ENCODE measurements around the gene PLEKHH2.
"Not testable (repeated sequence)": the region's sequence is repeated elsewhere in the genome, so short reads cannot be mapped to it uniquely, and the experiment has no call there.

Gene PLEKHH2

GRCh38 chr2:43717322-43717721 lies 80.3 kb downstream of the PLEKHH2 start:
- Histone ChIP-seq H3K9me3 (ENCODE audit: control insufficient read depth, insufficient read depth, low read length) (no peaks in the 10 kb centered on the region), H3K36me3 (ENCODE audit: control insufficient read depth, insufficient read depth, low read length) (no peaks in the 10 kb centered on the region), H3K4me1 (ENCODE audit: control insufficient read depth, insufficient read depth, low read length) (peaks cover 3% of the 10 kb centered on the region; the same call in 1 of the 2 replicates), H3K4me3 (ENCODE audit: low read length) (no peak overlapping the region), H3K27me3 (ENCODE audit: control insufficient read depth, insufficient read depth, low read length) (no peaks in the 10 kb centered on the region), H3K27ac (ENCODE audit: low read length) (no peak overlapping the region)
- no peak for DNase-seq (ENCODE audit: low read depth, low spot score)

GRCh38 chr2:43718530-43719124 lies 81.6 kb downstream of the PLEKHH2 start:
- Histone ChIP-seq H3K4me3 (ENCODE audit: low read length) (no peak overlapping the region), H3K27ac (ENCODE audit: low read length) (no peak overlapping the region), H3K36me3 (ENCODE audit: control insufficient read depth, insufficient read depth, low read length) (no peaks in the 10 kb centered on the region), H3K27me3 (ENCODE audit: control insufficient read depth, insufficient read depth, low read length) (no peaks in the 10 kb centered on the region), H3K9me3 (ENCODE audit: control insufficient read depth, insufficient read depth, low read length) (no peaks in the 10 kb centered on the region), H3K4me1 (ENCODE audit: control insufficient read depth, insufficient read depth, low read length) (peaks cover 3% of the 10 kb centered on the region; the same call in 1 of the 2 replicates)
- no CpG with 5 or more reads among the region's 5 CpGs for WGBS (ENCODE audit: insufficient coverage, insufficient read length)
- no peak for DNase-seq (ENCODE audit: low read depth, low spot score)

- Histone ChIP-seq H3K4me1 (ENCODE audit: control insufficient read depth, insufficient read depth, low read length) (peaks cover 3% of the 10 kb centered on the region), H3K27ac (ENCODE audit: low read length) (no peak overlapping the region), H3K9me3 (ENCODE audit: control insufficient read depth, insufficient read depth, low read length) (no peaks in the 10 kb centered on the region), H3K4me3 (ENCODE audit: low read length) (no peak overlapping the region), H3K27me3 (ENCODE audit: control insufficient read depth, insufficient read depth, low read length) (no peaks in the 10 kb centered on the region), H3K36me3 (ENCODE audit: control insufficient read depth, insufficient read depth, low read length) (no peaks in the 10 kb centered on the region)
- DNase-seq (ENCODE audit: low read depth, low spot score): no peak
- WGBS (ENCODE audit: insufficient coverage, insufficient read length): no CpG with 5 or more reads among the region's 4 CpGs
Measured at GRCh38 chr2:43724728-43725526, 87.9 kb downstream of the PLEKHH2 start.

- no peak for DNase-seq (ENCODE audit: low read depth, low spot score)
- WGBS (ENCODE audit: insufficient coverage, insufficient read length): no CpG with 5 or more reads among the region's 3 CpGs
- H3K4me1 ChIP-seq (ENCODE audit: control insufficient read depth, insufficient read depth, low read length): peaks cover 4% of the 10 kb centered on the region
Measured at GRCh38 chr2:43725711-43726246, 88.7 kb downstream of the PLEKHH2 start.

GRCh38 chr2:43726961-43727633 lies 90.0 kb downstream of the PLEKHH2 start:
- no CpG with 5 or more reads among the region's 14 CpGs for WGBS (ENCODE audit: insufficient coverage, insufficient read length)
- not testable (repeated sequence) for H3K36me3 ChIP-seq (ENCODE audit: control insufficient read depth, insufficient read depth, low read length); H3K4me1 ChIP-seq (ENCODE audit: control insufficient read depth, insufficient read depth, low read length); DNase-seq (ENCODE audit: low read depth, low spot score); H3K27ac ChIP-seq (ENCODE audit: low read length); H3K27me3 ChIP-seq (ENCODE audit: control insufficient read depth, insufficient read depth, low read length); H3K9me3 ChIP-seq (ENCODE audit: control insufficient read depth, insufficient read depth, low read length); H3K4me3 ChIP-seq (ENCODE audit: low read length)

More at GRCh38 chr2:43725711-43726246, 88.7 kb downstream of the PLEKHH2 start:
- H3K27ac ChIP-seq (ENCODE audit: low read length): no peak overlapping the region
- H3K9me3 ChIP-seq (ENCODE audit: control insufficient read depth, insufficient read depth, low read length): no peaks in the 10 kb centered on the region
- H3K27me3 ChIP-seq (ENCODE audit: control insufficient read depth, insufficient read depth, low read length): no peaks in the 10 kb centered on the region
- H3K36me3 ChIP-seq (ENCODE audit: control insufficient read depth, insufficient read depth, low read length): no peaks in the 10 kb centered on the region
- no peak overlapping the region for H3K4me3 ChIP-seq (ENCODE audit: low read length)

- Histone ChIP-seq H3K9me3 (ENCODE audit: control insufficient read depth, insufficient read depth, low read length) (no peaks in the 10 kb centered on the region), H3K27me3 (ENCODE audit: control insufficient read depth, insufficient read depth, low read length) (no peaks in the 10 kb centered on the region), H3K36me3 (ENCODE audit: control insufficient read depth, insufficient read depth, low read length) (no peaks in the 10 kb centered on the region), H3K27ac (ENCODE audit: low read length) (no peak overlapping the region), H3K4me3 (ENCODE audit: low read length) (no peak overlapping the region), H3K4me1 (ENCODE audit: control insufficient read depth, insufficient read depth, low read length) (peaks cover 4% of the 10 kb centered on the region)
- no CpG with 5 or more reads among the region's 2 CpGs for WGBS (ENCODE audit: insufficient coverage, insufficient read length)
- DNase-seq (ENCODE audit: low read depth, low spot score): no peak
Measured at GRCh38 chr2:43727634-43728014, 90.6 kb downstream of the PLEKHH2 start.

GRCh38 chr2:43729491-43730174 lies 92.6 kb downstream of the PLEKHH2 start:
- no peaks in the 10 kb centered on the region for H3K27me3 ChIP-seq (ENCODE audit: control insufficient read depth, insufficient read depth, low read length)
- DNase-seq (ENCODE audit: low read depth, low spot score): no peak
- no peaks in the 10 kb centered on the region for H3K9me3 ChIP-seq (ENCODE audit: control insufficient read depth, insufficient read depth, low read length)
- peaks cover 4% of the 10 kb centered on the region for H3K4me1 ChIP-seq (ENCODE audit: control insufficient read depth, insufficient read depth, low read length)
- no peaks in the 10 kb centered on the region for H3K36me3 ChIP-seq (ENCODE audit: control insufficient read depth, insufficient read depth, low read length)
- no peak overlapping the region for H3K27ac ChIP-seq (ENCODE audit: low read length)
- H3K4me3 ChIP-seq (ENCODE audit: low read length): no peak overlapping the region
- no CpG with 5 or more reads among the region's 5 CpGs for WGBS (ENCODE audit: insufficient coverage, insufficient read length)

- peaks cover 4% of the 10 kb centered on the region for H3K4me1 ChIP-seq (ENCODE audit: control insufficient read depth, insufficient read depth, low read length)
- H3K27ac ChIP-seq (ENCODE audit: low read length): no peak overlapping the region
- no peaks in the 10 kb centered on the region for H3K9me3 ChIP-seq (ENCODE audit: control insufficient read depth, insufficient read depth, low read length)
- H3K27me3 ChIP-seq (ENCODE audit: control insufficient read depth, insufficient read depth, low read length): no peaks in the 10 kb centered on the region
- no peaks in the 10 kb centered on the region for H3K36me3 ChIP-seq (ENCODE audit: control insufficient read depth, insufficient read depth, low read length)
- no CpG with 5 or more reads among the region's 1 CpG for WGBS (ENCODE audit: insufficient coverage, insufficient read length)
- no peak for DNase-seq (ENCODE audit: low read depth, low spot score)
- no peak overlapping the region for H3K4me3 ChIP-seq (ENCODE audit: low read length)
Measured at GRCh38 chr2:43731211-43731610, 94.2 kb downstream of the PLEKHH2 start.

GRCh38 chr2:43736637-43737036 lies 99.6 kb downstream of the PLEKHH2 start:
- Histone ChIP-seq H3K27ac (ENCODE audit: low read length) (no peak overlapping the region), H3K4me1 (ENCODE audit: control insufficient read depth, insufficient read depth, low read length) (no peaks in the 10 kb centered on the region)
- no CpG with 5 or more reads among the region's 6 CpGs for WGBS (ENCODE audit: insufficient coverage, insufficient read length)

More at GRCh38 chr2:43736637-43737036, 99.6 kb downstream of the PLEKHH2 start:
- Histone ChIP-seq H3K27me3 (ENCODE audit: control insufficient read depth, insufficient read depth, low read length) (no peaks in the 10 kb centered on the region), H3K4me3 (ENCODE audit: low read length) (no peak overlapping the region), H3K9me3 (ENCODE audit: control insufficient read depth, insufficient read depth, low read length) (no peaks in the 10 kb centered on the region), H3K36me3 (ENCODE audit: control insufficient read depth, insufficient read depth, low read length) (no peaks in the 10 kb centered on the region)
- no peak for DNase-seq (ENCODE audit: low read depth, low spot score)

All from iPS DF 6.9 (cell line).